B cell (primary cell): ENCODE results near the gene WDR27. TPM values are rescaled to one million over a fixed set of nuclear protein-coding genes. Genes with fewer than 3 reads are reported as not detected.

Experiments
- ATAC-seq: fragments of 200-7000 bp; cut with Tn5 transposase; one replicate; pipeline ENCODE4 v1.10.0; 2021; ENCODE audit warnings: low read depth, mild to moderate bottlenecking, moderate number of reproducible peaks, moderate library complexity
- CTCF ChIA-PET: fragments of 350-600 bp; sonication (Branson Sonifier 250); formaldehyde crosslinking; loops from one replicate; lab custom pipeline; 2021; ENCODE audit warnings: antibody characterized with exemption, inconsistent platforms; lab: Charles Lee
- POLR2A ChIA-PET: fragments of 350-600 bp; sonication (Branson Sonifier 250); formaldehyde crosslinking; loops from one replicate; lab custom pipeline; 2021; ENCODE audit warnings: antibody characterized with exemption; lab: Charles Lee
- DNase-seq: peaks from one replicate; pipeline ENCODE4 v3.0.0; 2013
- H2AFZ ChIP-seq: 2 replicates; pipeline ENCODE4 v1.6.1; 2012; ENCODE audit warnings: mild to moderate bottlenecking, low read depth, low read length; ENCODE audit not compliant: insufficient read depth, poor library complexity, severe bottlenecking
- H3K27ac ChIP-seq, 2 donors: 1 replicate in 1 of 2; 2 replicates in 1 of 2; pipeline ENCODE4 v1.5.1; 2012 to 2013; ENCODE audit warnings: low read length in 2 of 2, mild to moderate bottlenecking in 2 of 2, moderate library complexity in 1 of 2
- H3K27me3 ChIP-seq, 4 experiments: fragments of 200-600 bp in 1 of 4; sonication (generic) in 1 of 4; replicated peaks in 1 of 4; 1 replicate in 2 of 4; 2 replicates in 2 of 4; pipeline versions ENCODE4 v1.6.1 to v1.7.0; 2013 to 2016; ENCODE audit warnings: low read length in 3 of 4, mild to moderate bottlenecking in 2 of 4, mixed read lengths in 1 of 4, moderate library complexity in 1 of 4; ENCODE audit not compliant: insufficient read depth in 4 of 4, control insufficient read depth in 3 of 4; ENCODE audit errors: control extremely low read depth in 1 of 4
- H3K36me3 ChIP-seq, 2 experiments: replicated peaks in 1 of 2; 1 replicate in 1 of 2; 2 replicates in 1 of 2; pipeline versions ENCODE4 v1.6.1 to v1.7.1; 2013; ENCODE audit warnings: low read length in 1 of 2; ENCODE audit not compliant: insufficient read depth in 2 of 2, control insufficient read depth in 1 of 2; ENCODE audit errors: control extremely low read depth in 1 of 2, extremely low read depth in 1 of 2
- H3K4me1 ChIP-seq, 2 donors: fragments of 200-600 bp in 1 of 2; sonication (generic) in 1 of 2; 1 replicate in 1 of 2; 2 replicates in 1 of 2; pipeline versions ENCODE4 v1.5.1 to v1.6.1; 2013 to 2017; ENCODE audit warnings: low read length in 2 of 2; ENCODE audit not compliant: control insufficient read depth in 2 of 2, insufficient read depth in 2 of 2
- H3K4me2 ChIP-seq: replicated peaks from 2 replicates; pipeline ENCODE3; 2012; ENCODE audit warnings: mild to moderate bottlenecking, low read depth, low read length; ENCODE audit not compliant: poor library complexity, severe bottlenecking
- H3K4me3 ChIP-seq, 5 experiments: fragments of 200-600 bp in 1 of 5; sonication (generic) in 1 of 5; 1 replicate in 3 of 5; 2 replicates in 2 of 5; pipeline versions ENCODE4 v1.5.1 to v1.7.0; 2011 to 2016; ENCODE audit warnings: low read length in 4 of 5, mild to moderate bottlenecking in 4 of 5, low read depth in 2 of 5, control low read depth in 1 of 5, moderate library complexity in 1 of 5; ENCODE audit not compliant: insufficient read depth in 1 of 5; ENCODE audit errors: control extremely low read depth in 1 of 5, extremely low read depth in 1 of 5
- H3K79me2 ChIP-seq: fragments of 200-600 bp; sonication (generic); one replicate; pipeline ENCODE4 v1.6.0; 2016; ENCODE audit warnings: low read length; ENCODE audit not compliant: control insufficient read depth, insufficient read depth
- H3K9ac ChIP-seq: fragments of 200-600 bp; sonication (generic); 2 replicates; pipeline ENCODE4 v1.6.1; 2017; ENCODE audit warnings: mild to moderate bottlenecking, low read length, moderate library complexity
- H3K9me3 ChIP-seq, 3 donors: one replicate each; pipeline versions ENCODE4 v1.6.1 to v1.7.1; 2013; ENCODE audit warnings: low read length in 2 of 3; ENCODE audit not compliant: control insufficient read depth in 2 of 3, insufficient read depth in 1 of 3; ENCODE audit errors: control extremely low read depth in 1 of 3
- H4K20me1 ChIP-seq: 2 replicates; pipeline ENCODE4 v1.6.0; 2012; ENCODE audit warnings: mild to moderate bottlenecking, low read length; ENCODE audit not compliant: insufficient read depth, control insufficient read depth, poor library complexity, severe bottlenecking
- H3K27ac Mint-ChIP-seq: one replicate; pipeline ENCODE4 v1.8.0; 2021; ENCODE audit warnings: mixed read lengths
- H3K27me3 Mint-ChIP-seq: one replicate; pipeline ENCODE4 v1.8.0; 2021; ENCODE audit warnings: mixed read lengths
- H3K4me1 Mint-ChIP-seq: one replicate; pipeline ENCODE4 v1.8.0; 2021; ENCODE audit warnings: mixed read lengths
- H3K4me3 Mint-ChIP-seq: one replicate; pipeline ENCODE4 v1.8.0; 2021; ENCODE audit warnings: mixed read lengths
- H3K9me3 Mint-ChIP-seq: one replicate; pipeline ENCODE4 v1.8.0; 2022; ENCODE audit warnings: mixed read lengths; ENCODE audit not compliant: insufficient read depth
- CTCF ChIP-seq: fragments of 200-600 bp; IDR thresholded peaks from one replicate; pipeline ENCODE4 v1.8.0; 2022; ENCODE audit warnings: antibody characterized with exemption, mild to moderate bottlenecking
- EZH2 ChIP-seq: IDR thresholded peaks from 2 replicates; pipeline ENCODE4 v1.6.1; 2012; ENCODE audit warnings: borderline replicate concordance, low read depth, mild to moderate bottlenecking, moderate library complexity, low read length; ENCODE audit not compliant: insufficient read depth, poor library complexity, severe bottlenecking
- WGBS: methylation state at CpG from one replicate; pipeline ENCODE4 v1.1.5; 2013; ENCODE audit warnings: missing lambda C conversion rate; ENCODE audit not compliant: insufficient coverage; 5-methylcytosine and 5-hydroxymethylcytosine counted together
- intact Hi-C: fragments of 100-400 bp; cut with micrococcal nuclease; formaldehyde crosslinking; loops from one replicate; pipeline ENCODE4 v1.10.0; 2022
- polyA plus RNA-seq: library from polyadenylated mRNA; depleted of rRNA; stranded (reverse); fragments of >200 nt; gene quantifications from 2 replicates; pipeline ENCODE4 v1.2.3, GENCODE V29; 2012
- total RNA-seq, 2 donors: library from RNA; stranded (reverse); fragments of 120-200 nt in 1 of 2; gene quantifications; 1 replicate in 1 of 2; 2 replicates in 1 of 2; pipeline versions ENCODE4 v1.2.3 to v1.2.4, GENCODE V29; 2013 to 2022

Gene WDR27
- total and polyA plus RNA-seq, 2 donors (not counting 1 experiment from before 2014, with no cell fraction given), result 64.3 to 86.3 TPM

- no peak overlapping the region for H3K4me2 ChIP-seq
- no peaks in the 10 kb centered on the region for H3K27me3 ChIP-seq
- Mint-ChIP-seq H3K4me1 (no peaks in the 10 kb centered on the region), H3K9me3 (peaks cover 8% of the 10 kb centered on the region), H3K4me3 (no peak overlapping the region), H3K27ac (no peak overlapping the region), H3K27me3 (no peaks in the 10 kb centered on the region)
- WGBS, result 94% methylated on average over 11 of the region's 13 CpGs
- no peak overlapping the region for H2AFZ ChIP-seq
- no peaks in the 10 kb centered on the region for H3K79me2 ChIP-seq
- DNase-seq (no peak), ATAC-seq (no peak)
- no peaks in the 10 kb centered on the region for H4K20me1 ChIP-seq
- intact Hi-C loops, result no loop called here
- ChIA-PET CTCF (no interaction called here), POLR2A (no interaction called here)
- H3K36me3 ChIP-seq, result no peaks in the 10 kb centered on the region
- H3K9me3 ChIP-seq, result peaks cover 0 to 6% (median 5%) of the 10 kb centered on the region in 3 donors
- H3K4me3 ChIP-seq, result no peak overlapping the region
- no peak for TF ChIP-seq EZH2
- no peak for TF ChIP-seq CTCF
- no peak overlapping the region for H3K27ac ChIP-seq
- H3K9ac ChIP-seq, result no peak overlapping the region
- H3K4me1 ChIP-seq, result no peaks in the 10 kb centered on the region
Observed at GRCh38 chr6:169529931-169530751, 171.7 kb downstream of the WDR27 start.

- H3K9ac ChIP-seq, result no peak overlapping the region
- no peak for ATAC-seq
- no peak overlapping the region for H3K27ac ChIP-seq
- POLR2A ChIA-PET, result no interaction called here
- H3K79me2 ChIP-seq, result no peaks in the 10 kb centered on the region
- intact Hi-C loops, result no loop called here
- no peak for TF ChIP-seq EZH2
- TF ChIP-seq CTCF, result no peak
- H3K36me3 ChIP-seq, result no peaks in the 10 kb centered on the region
- peaks cover 0 to 4% (median 3%) of the 10 kb centered on the region in 3 donors for H3K9me3 ChIP-seq
- no CpG with 5 or more reads among the region's 3 CpGs for WGBS
- Mint-ChIP-seq H3K27ac (no peak overlapping the region), H3K27me3 (no peaks in the 10 kb centered on the region), H3K4me1 (no peaks in the 10 kb centered on the region), H3K4me3 (no peak overlapping the region), H3K9me3 (peaks cover 5% of the 10 kb centered on the region)
- H2AFZ ChIP-seq, result no peak overlapping the region
- H3K4me3 ChIP-seq, result no peak overlapping the region
- H3K4me2 ChIP-seq, result no peak overlapping the region
- H3K4me1 ChIP-seq, result no peaks in the 10 kb centered on the region
- CTCF ChIA-PET, result no interaction called here
- DNase-seq, result no peak
- no peaks in the 10 kb centered on the region for H4K20me1 ChIP-seq
- H3K27me3 ChIP-seq, result no peaks in the 10 kb centered on the region
Observed at GRCh38 chr6:169528755-169529154, 173.1 kb downstream of the WDR27 start.
